Keratinocyte (primary cell): ENCODE data around the gene PDE9A. TPM values are rescaled to one million over a fixed set of nuclear protein-coding genes. Genes with fewer than 3 reads are reported as not detected.

ENCODE experiments used
- DNase-seq: peaks from one replicate; pipeline ENCODE4 v3.0.0-alpha.2; 2011; ENCODE audit warnings: low read depth, missing footprints, low spot score
- FAIRE-seq: peaks from 2 replicates; lab custom pipeline; 2011; peaks lifted over from hg19 to GRCh38; lab: Jason Lieb, UNC
- H2AFZ ChIP-seq: 2 replicates; pipeline ENCODE4 v1.6.0; 2012; ENCODE audit warnings: low read length, control low read depth, inconsistent platforms; ENCODE audit not compliant: control insufficient read depth
- H3K27ac ChIP-seq: 2 replicates; pipeline ENCODE4 v1.5.1; 2011; ENCODE audit warnings: low read length; ENCODE audit not compliant: control insufficient read depth, insufficient read depth
- H3K27me3 ChIP-seq: 3 replicates; pipeline ENCODE4 v1.6.0; 2011; ENCODE audit warnings: low read length; ENCODE audit not compliant: control insufficient read depth, insufficient read depth; ENCODE audit errors: extremely low read depth
- H3K36me3 ChIP-seq, 2 experiments: 2 replicates in 1 of 2; 3 replicates in 1 of 2; pipeline ENCODE4 v1.5.1; 2011; ENCODE audit warnings: low read length in 2 of 2, mild to moderate bottlenecking in 1 of 2; ENCODE audit not compliant: control insufficient read depth in 2 of 2, insufficient read depth in 2 of 2; ENCODE audit errors: extremely low read depth in 1 of 2
- H3K4me1 ChIP-seq: 3 replicates; pipeline ENCODE4 v1.5.1; 2011; ENCODE audit warnings: low read length; ENCODE audit not compliant: control insufficient read depth, insufficient read depth; ENCODE audit errors: extremely low read depth
- H3K4me2 ChIP-seq: 3 replicates; pipeline ENCODE4 v1.6.0; 2011; ENCODE audit warnings: low read depth, low read length; ENCODE audit not compliant: control insufficient read depth, insufficient read depth; ENCODE audit errors: extremely low read depth
- H3K4me3 ChIP-seq, 3 experiments: fragments of 200-600 bp in 1 of 3; sonication (generic) in 1 of 3; 2 replicates in 2 of 3; 3 replicates in 1 of 3; pipeline ENCODE4 v1.5.1; 2011 to 2016; ENCODE audit warnings: low read length in 3 of 3, mild to moderate bottlenecking in 3 of 3, control low read depth in 2 of 3, inconsistent platforms in 1 of 3, low read depth in 1 of 3, mixed read lengths in 1 of 3, mixed run types in 1 of 3, moderate library complexity in 1 of 3; ENCODE audit not compliant: control insufficient read depth in 2 of 3, insufficient read depth in 2 of 3; ENCODE audit errors: extremely low read depth in 1 of 3
- H3K79me2 ChIP-seq: 2 replicates; pipeline ENCODE4 v1.6.0; 2012; ENCODE audit warnings: low read length; ENCODE audit not compliant: control insufficient read depth, insufficient read depth
- H3K9ac ChIP-seq: 3 replicates; pipeline ENCODE4 v1.6.0; 2011; ENCODE audit warnings: low read length; ENCODE audit not compliant: control insufficient read depth, insufficient read depth; ENCODE audit errors: extremely low read depth
- H3K9me1 ChIP-seq: 3 replicates; pipeline ENCODE4 v1.6.0; 2011; ENCODE audit warnings: low read length; ENCODE audit not compliant: control insufficient read depth, insufficient read depth; ENCODE audit errors: extremely low read depth
- H3K9me3 ChIP-seq: 2 replicates; pipeline ENCODE4 v1.5.1; 2012; ENCODE audit warnings: low read depth, low read length; ENCODE audit not compliant: control insufficient read depth
- H4K20me1 ChIP-seq: 3 replicates; pipeline ENCODE4 v1.6.0; 2011; ENCODE audit warnings: low read length; ENCODE audit not compliant: control insufficient read depth, insufficient read depth; ENCODE audit errors: extremely low read depth
- EZH2 ChIP-seq: IDR thresholded peaks from one replicate; pipeline ENCODE4 v1.6.1; 2012; ENCODE audit warnings: inconsistent platforms, mild to moderate bottlenecking, low read length, moderate library complexity
- dilution Hi-C: fragments of 300-500 bp; cut with MboI; formaldehyde crosslinking; loops from one replicate; pipeline ENCODE4 v1.7.0; 2020; ENCODE audit warnings: low sequenced_read_pairs; ENCODE audit not compliant: extremely low pct_ligation_motif_present
- polyA plus RNA-seq, 5 experiments: library from polyadenylated mRNA; depleted of rRNA in 3 of 5; stranded (reverse) in 3 of 5; stranded (forward) in 1 of 5; unstranded in 1 of 5; fragments of >200 nt; gene quantifications; 1 replicate in 1 of 5; 2 replicates in 3 of 5; 3 replicates in 1 of 5; pipeline versions ENCODE4 v1.2.1 to v1.2.3, GENCODE V29; 2011 to 2012; ENCODE audit warnings: missing spikeins in 2 of 5, low read depth in 1 of 5, low replicate concordance in 1 of 5
- TF ChIP-seq, protein P1 (sequence below), 3 experiments: IDR thresholded peaks in 1 of 3; conservative IDR thresholded peaks in 1 of 3; optimal IDR thresholded peaks in 1 of 3; 2 replicates in 2 of 3; 3 replicates in 1 of 3; pipeline versions ENCODE3 to v1.5.1; 2011; ENCODE audit warnings: low read length in 3 of 3, mild to moderate bottlenecking in 3 of 3, moderate library complexity in 2 of 3, control low read depth in 1 of 3, inconsistent platforms in 1 of 3; ENCODE audit not compliant: insufficient read depth in 2 of 3; ENCODE audit errors: extremely low read depth in 1 of 3

The PDE9A gene
- polyA plus RNA-seq, 1 donor (not counting 4 experiments of a cell fraction or from before 2014, with no cell fraction given) = 0.13 TPM

- no peaks in the 10 kb centered on the region for H3K79me2 ChIP-seq
- H3K9me1 ChIP-seq = no peaks in the 10 kb centered on the region
- no peaks in the 10 kb centered on the region for H4K20me1 ChIP-seq
- no peak for FAIRE-seq
- H3K9me3 ChIP-seq = no peaks in the 10 kb centered on the region
- no peaks in the 10 kb centered on the region for H3K36me3 ChIP-seq
- peaks cover 71% of the 10 kb centered on the region for H3K27me3 ChIP-seq
- no peak overlapping the region for H3K27ac ChIP-seq
- H3K4me1 ChIP-seq = peaks cover 2% of the 10 kb centered on the region
- dilution Hi-C loops = no loop called here
- H3K4me2 ChIP-seq = peak overlapping the region; percentile 51
- no peak overlapping the region for H2AFZ ChIP-seq
- no peak overlapping the region for H3K4me3 ChIP-seq
- no peak overlapping the region for H3K9ac ChIP-seq
- no peak for DNase-seq
- TF ChIP-seq, protein P1, sequence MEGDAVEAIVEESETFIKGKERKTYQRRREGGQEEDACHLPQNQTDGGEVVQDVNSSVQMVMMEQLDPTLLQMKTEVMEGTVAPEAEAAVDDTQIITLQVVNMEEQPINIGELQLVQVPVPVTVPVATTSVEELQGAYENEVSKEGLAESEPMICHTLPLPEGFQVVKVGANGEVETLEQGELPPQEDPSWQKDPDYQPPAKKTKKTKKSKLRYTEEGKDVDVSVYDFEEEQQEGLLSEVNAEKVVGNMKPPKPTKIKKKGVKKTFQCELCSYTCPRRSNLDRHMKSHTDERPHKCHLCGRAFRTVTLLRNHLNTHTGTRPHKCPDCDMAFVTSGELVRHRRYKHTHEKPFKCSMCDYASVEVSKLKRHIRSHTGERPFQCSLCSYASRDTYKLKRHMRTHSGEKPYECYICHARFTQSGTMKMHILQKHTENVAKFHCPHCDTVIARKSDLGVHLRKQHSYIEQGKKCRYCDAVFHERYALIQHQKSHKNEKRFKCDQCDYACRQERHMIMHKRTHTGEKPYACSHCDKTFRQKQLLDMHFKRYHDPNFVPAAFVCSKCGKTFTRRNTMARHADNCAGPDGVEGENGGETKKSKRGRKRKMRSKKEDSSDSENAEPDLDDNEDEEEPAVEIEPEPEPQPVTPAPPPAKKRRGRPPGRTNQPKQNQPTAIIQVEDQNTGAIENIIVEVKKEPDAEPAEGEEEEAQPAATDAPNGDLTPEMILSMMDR (optimal IDR thresholded peaks at IDR 0.05 in 1 of 3, IDR thresholded peaks at IDR 0.05 in 1 of 3, conservative IDR thresholded peaks at IDR 0.05 in 1 of 3; ENCODE audit: extremely low read depth in 1 of 3, insufficient read depth in 2 of 3, low read length in 3 of 3) = no peak
- peak; percentile 95 for TF ChIP-seq EZH2
Observed at GRCh38 chr21:42654179-42654912, 925 bp downstream of the PDE9A start.

GRCh38 chr21:42654913-42655795, 1.7 kb downstream of the PDE9A start:
- no peaks in the 10 kb centered on the region for H3K79me2 ChIP-seq
- H3K4me1 ChIP-seq = peaks cover 2% of the 10 kb centered on the region
- FAIRE-seq (no peak), DNase-seq (no peak)
- peak; percentile 11 for TF ChIP-seq EZH2
- TF ChIP-seq, protein P1 (optimal IDR thresholded peaks at IDR 0.05 in 1 of 3, IDR thresholded peaks at IDR 0.05 in 1 of 3, conservative IDR thresholded peaks at IDR 0.05 in 1 of 3; ENCODE audit: extremely low read depth in 1 of 3, insufficient read depth in 2 of 3, low read length in 3 of 3) = no peak
- no peak overlapping the region for H2AFZ ChIP-seq
- dilution Hi-C loops = no loop called here
- H3K4me2 ChIP-seq = no peak overlapping the region
- H4K20me1 ChIP-seq = no peaks in the 10 kb centered on the region
- H3K9me3 ChIP-seq = no peaks in the 10 kb centered on the region
- no peak overlapping the region for H3K9ac ChIP-seq
- H3K9me1 ChIP-seq = no peaks in the 10 kb centered on the region
- H3K36me3 ChIP-seq = no peaks in the 10 kb centered on the region
- H3K27me3 ChIP-seq = peaks cover 69% of the 10 kb centered on the region
- H3K27ac ChIP-seq = no peak overlapping the region
- no peak overlapping the region for H3K4me3 ChIP-seq
